GM12878 (cell line): Measurements from ENCODE around the gene GMIP. TPM values are rescaled to one million over a fixed set of nuclear protein-coding genes. Genes with fewer than 3 reads are reported as not detected.

Experiments used
- ATAC-seq: fragments of 200-7000 bp; cut with Tn5 transposase; 3 replicates; pipeline ENCODE4 v1.9.1; 2020; ENCODE audit warnings: mild to moderate bottlenecking, moderate library complexity
- BruUV-seq: library from RNA; stranded (reverse); fragments of 400-500 nt; replicated peaks from 2 replicates; lab custom pipeline; 2021; lab: Mats Ljungman, UMichigan
- CTCF ChIA-PET: fragments of 300-600 bp; sonication (Branson Sonifier 250); formaldehyde crosslinking; extraction: SDS; loops from one replicate; lab custom pipeline; 2021; ENCODE audit warnings: inconsistent platforms; lab: Yijun Ruan, JAX
- POLR2A ChIA-PET: fragments of 350-600 bp; formaldehyde crosslinking; extraction: SDS; loops from one replicate; lab custom pipeline; 2021; ENCODE audit warnings: inconsistent platforms; lab: Charles Lee
- RAD21 ChIA-PET: fragments of 300-600 bp; sonication (Branson Sonifier 250); formaldehyde crosslinking; loops from one replicate; lab custom pipeline; 2023; ENCODE audit warnings: antibody characterized with exemption; ENCODE audit not compliant: unreplicated experiment; lab: Charles Lee
- SMC1A ChIA-PET: fragments of 300-600 bp; sonication (Branson Sonifier 250); formaldehyde crosslinking; loops from one replicate; lab custom pipeline; 2023; ENCODE audit not compliant: unreplicated experiment, uncharacterized antibody; lab: Charles Lee
- DNase-seq: peaks from one replicate; pipeline ENCODE4 v3.0.0-alpha.2; 2011; ENCODE audit warnings: low read depth, low spot score
- FAIRE-seq: peaks from 3 replicates; lab custom pipeline; 2011; peaks lifted over from hg19 to GRCh38; lab: Jason Lieb, UNC
- H2AFZ ChIP-seq: 2 replicates; pipeline ENCODE4 v1.6.0; 2011; ENCODE audit warnings: low read depth, low read length, control low read depth; ENCODE audit not compliant: control insufficient read depth
- H3K27ac ChIP-seq: 2 replicates; pipeline ENCODE4 v1.5.1; 2011; ENCODE audit warnings: control low read depth; ENCODE audit not compliant: control insufficient read depth, insufficient read depth
- H3K27me3 ChIP-seq, 2 experiments: replicated peaks in 1 of 2; 2 replicates each; pipeline versions ENCODE4 v1.6.0 to v1.6.1; 2011; ENCODE audit warnings: low read length in 1 of 2; ENCODE audit not compliant: control insufficient read depth in 2 of 2, insufficient read depth in 2 of 2
- H3K36me3 ChIP-seq, 2 experiments: 2 replicates each; pipeline ENCODE4 v1.5.1; 2011; ENCODE audit warnings: low read length in 1 of 2; ENCODE audit not compliant: control insufficient read depth in 2 of 2, insufficient read depth in 2 of 2
- H3K4me1 ChIP-seq: 2 replicates; pipeline ENCODE4 v1.6.1; 2011; ENCODE audit warnings: mild to moderate bottlenecking, low read length, moderate library complexity, mixed read lengths; ENCODE audit not compliant: control insufficient read depth, insufficient read depth
- H3K4me2 ChIP-seq: 2 replicates; pipeline ENCODE4 v1.6.0; 2011; ENCODE audit warnings: control low read depth; ENCODE audit not compliant: control insufficient read depth, insufficient read depth
- H3K4me3 ChIP-seq: fragments of 200-600 bp; sonication (generic); 2 replicates; pipeline ENCODE4 v1.5.1; 2016
- H3K79me2 ChIP-seq: 2 replicates; pipeline ENCODE4 v1.6.0; 2011; ENCODE audit warnings: low read length; ENCODE audit not compliant: control insufficient read depth, insufficient read depth
- H3K9ac ChIP-seq: 2 replicates; pipeline ENCODE4 v1.8.0; 2011; ENCODE audit warnings: low read length, control low read depth, mixed read lengths; ENCODE audit not compliant: control insufficient read depth, insufficient read depth
- H3K9me3 ChIP-seq: replicated peaks from 3 replicates; pipeline ENCODE4 v1.5.1; 2011; ENCODE audit warnings: mild to moderate bottlenecking, low read length; ENCODE audit not compliant: control insufficient read depth, insufficient read depth
- H4K20me1 ChIP-seq: 2 replicates; pipeline ENCODE4 v1.6.0; 2011; ENCODE audit not compliant: control insufficient read depth, insufficient read depth
- BRCA1 ChIP-seq: IDR thresholded peaks from 2 replicates; pipeline ENCODE4 v1.6.1; 2011; ENCODE audit warnings: low read depth, low read length, improper control_type of control experiment
- CHD2 ChIP-seq: IDR thresholded peaks from 2 replicates; pipeline ENCODE4 v1.6.1; 2011; ENCODE audit warnings: low read depth, low read length, improper control_type of control experiment, borderline replicate concordance
- CREM ChIP-seq: IDR thresholded peaks from 2 replicates; pipeline ENCODE4 v1.6.1; 2014; ENCODE audit warnings: antibody characterized with exemption, low read depth
- EZH2 ChIP-seq: IDR thresholded peaks from 2 replicates; pipeline ENCODE4 v1.6.1; 2012; ENCODE audit warnings: low read depth, mild to moderate bottlenecking, control low read depth, inconsistent platforms, low read length, borderline replicate concordance; ENCODE audit not compliant: control insufficient read depth
- GABPA ChIP-seq: IDR thresholded peaks from 2 replicates; pipeline ENCODE4 v1.6.1; 2014; ENCODE audit warnings: antibody characterized with exemption, low read depth, mild to moderate bottlenecking, inconsistent platforms
- HDGF ChIP-seq: fragments of 450-650 bp; IDR thresholded peaks from 2 replicates; pipeline ENCODE4 v1.6.1; 2016; ENCODE audit warnings: antibody characterized with exemption
- IRF4 ChIP-seq: IDR thresholded peaks from 2 replicates; pipeline ENCODE4 v1.6.1; 2011; ENCODE audit warnings: low read depth, low read length
- JUNB ChIP-seq: IDR thresholded peaks from 2 replicates; pipeline ENCODE4 v1.6.1; 2016; ENCODE audit warnings: antibody characterized with exemption, mild to moderate bottlenecking
- MEF2A ChIP-seq: IDR thresholded peaks from 2 replicates; pipeline ENCODE4 v1.6.1; 2011; ENCODE audit warnings: low read depth, mild to moderate bottlenecking, low read length, moderate library complexity; ENCODE audit not compliant: insufficient read depth
- MTA3 ChIP-seq: IDR thresholded peaks from 2 replicates; pipeline ENCODE4 v1.6.1; 2012; ENCODE audit warnings: low read length, inconsistent platforms, borderline replicate concordance
- NBN ChIP-seq: fragments of 450-650 bp; IDR thresholded peaks from 2 replicates; pipeline ENCODE4 v1.6.1; 2016
- RELA ChIP-seq: fragments of 450-650 bp; IDR thresholded peaks from 2 replicates; pipeline ENCODE4 v1.8.0; 2014; ENCODE audit warnings: borderline replicate concordance; ENCODE audit not compliant: partially characterized antibody
- RELB ChIP-seq: fragments of 450-650 bp; IDR thresholded peaks from 2 replicates; pipeline ENCODE4 v1.6.1; 2017; ENCODE audit warnings: low read depth, mild to moderate bottlenecking, moderate library complexity
- SIN3A ChIP-seq: IDR thresholded peaks from 2 replicates; pipeline ENCODE4 v1.6.1; 2012; ENCODE audit warnings: low read depth, low read length, improper control_type of control experiment
- SUPT20H ChIP-seq: IDR thresholded peaks from 2 replicates; pipeline ENCODE4 v1.6.1; 2011; ENCODE audit warnings: low read depth, mild to moderate bottlenecking, low read length, moderate library complexity, borderline replicate concordance; ENCODE audit not compliant: control insufficient read depth
- WGBS: methylation state at CpG from one replicate; pipeline ENCODE4 v1.1.6; 2016; ENCODE audit warnings: low lambda C conversion rate; ENCODE audit not compliant: insufficient replicate concordance, insufficient coverage; ENCODE audit errors: missing lambda C conversion rate; 5-methylcytosine and 5-hydroxymethylcytosine counted together
- in situ Hi-C: fragments of 300-500 bp; cut with MboI; formaldehyde crosslinking; loops from 9 replicates; pipeline ENCODE4 v1.14.3; 2018; ENCODE audit warnings: mixed read lengths
- intact Hi-C: fragments of 100-400 bp; cut with micrococcal nuclease; formaldehyde crosslinking; loops from one replicate; pipeline ENCODE4 v1.14.2; 2022; ENCODE audit not compliant: unreplicated experiment
- polyA plus RNA-seq, 11 experiments: library from polyadenylated mRNA; depleted of rRNA in 4 of 11; unstranded in 6 of 11; stranded (reverse) in 5 of 11; fragments of >200 nt; fragmentation: Nextera tagmentation in 4 of 11; fragmentation: Illumina TruSeq in 1 of 11; extraction: Ambion mirVana in 4 of 11; extraction: Trizol in 1 of 11; gene quantifications; 1 replicate in 1 of 11; 2 replicates in 10 of 11; pipeline versions ENCODE4 v1.2.1 to v1.2.3, GENCODE V29; 2011 to 2016; ENCODE audit warnings: inconsistent platforms in 2 of 11, missing spikeins in 2 of 11, low read depth in 1 of 11
- total RNA-seq, 4 experiments: library from RNA; depleted of rRNA in 3 of 4; stranded (reverse); fragments of >200 nt in 3 of 4; fragmentation: Illumina TruSeq in 1 of 4; extraction: Trizol in 1 of 4; gene quantifications; 2 replicates each; pipeline versions ENCODE4 v1.2.1 to v1.2.3, GENCODE V29; 2013 to 2021

The GMIP gene
- total and polyA plus RNA-seq, 10 of the 15 experiments (the other 5 are each of a cell fraction or from before 2014, with no cell fraction given), result 1.5 to 63.5 (median 22.3) TPM

DNA sequence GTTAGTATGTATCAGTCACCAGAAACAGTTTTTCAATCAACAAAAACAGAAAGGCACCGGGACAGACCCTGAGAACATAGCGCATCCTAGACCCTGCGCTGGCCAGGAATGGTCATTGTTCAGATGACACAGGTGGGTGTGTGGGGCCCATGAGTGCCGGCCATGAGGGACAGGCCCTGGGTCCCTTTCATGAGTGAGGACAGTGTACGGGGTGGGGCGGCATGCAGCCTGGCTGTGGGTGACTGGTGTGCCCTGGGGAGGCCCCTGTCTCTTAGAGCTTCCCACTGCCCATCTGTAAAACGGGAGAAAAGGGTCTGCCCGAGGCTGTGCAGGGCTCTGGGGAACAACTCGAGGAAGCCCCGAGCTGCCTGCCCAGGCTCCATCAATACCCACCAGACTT is 50.8 kb downstream of the GMIP start:
- no peak for ATAC-seq
- Histone ChIP-seq H2AFZ (no peak overlapping the region), H4K20me1 (no peaks in the 10 kb centered on the region)
- no peak for TF ChIP-seq BRCA1
- TF ChIP-seq NBN, result no peak
- TF ChIP-seq, all 136 proteins: peak for 0
- Histone ChIP-seq H3K79me2 (no peaks in the 10 kb centered on the region; the same call in 1 of the 2 replicates), H3K27ac (no peak overlapping the region), H3K9ac (no peak overlapping the region), H3K9me3 (no peaks in the 10 kb centered on the region), H3K4me2 (no peak overlapping the region), H3K4me3 (no peak overlapping the region), H3K4me1 (peaks cover 32% of the 10 kb centered on the region), H3K36me3 (peaks cover 0 to 8% of the 10 kb centered on the region in 2 experiments; a peak in 2 of 4 replicates), H3K27me3 (no peaks in the 10 kb centered on the region)
- DNase-seq (no peak), FAIRE-seq (no peak)
- in situ Hi-C loops (no loop called here), intact Hi-C loops (no loop called here)
- SMC1A ChIA-PET, result interaction anchor here (0.8 to 2.3 kb wide), 3 partner anchors 20 to 646 kb away, joined by 3 to 7 read pairs (median 4); no protein-coding TSS in a partner anchor
- POLR2A ChIA-PET, result interaction anchor here (3.1 kb wide), 1 partner anchor 9 kb away, joined by 23 read pairs; no protein-coding TSS in a partner anchor
- CTCF ChIA-PET, result interaction anchor here (0.6 kb wide), 1 partner anchor 20 kb away, joined by 3 read pairs; no protein-coding TSS in a partner anchor
- whole genome bisulfite sequencing, result 65% methylated on average over 10 of the region's 10 CpGs
- no TSS peak for BruUV-seq
- RAD21 ChIA-PET, result interaction anchor here (2.1 kb wide), 1 partner anchor 38 kb away, joined by 7 read pairs; no protein-coding TSS in a partner anchor

DNA sequence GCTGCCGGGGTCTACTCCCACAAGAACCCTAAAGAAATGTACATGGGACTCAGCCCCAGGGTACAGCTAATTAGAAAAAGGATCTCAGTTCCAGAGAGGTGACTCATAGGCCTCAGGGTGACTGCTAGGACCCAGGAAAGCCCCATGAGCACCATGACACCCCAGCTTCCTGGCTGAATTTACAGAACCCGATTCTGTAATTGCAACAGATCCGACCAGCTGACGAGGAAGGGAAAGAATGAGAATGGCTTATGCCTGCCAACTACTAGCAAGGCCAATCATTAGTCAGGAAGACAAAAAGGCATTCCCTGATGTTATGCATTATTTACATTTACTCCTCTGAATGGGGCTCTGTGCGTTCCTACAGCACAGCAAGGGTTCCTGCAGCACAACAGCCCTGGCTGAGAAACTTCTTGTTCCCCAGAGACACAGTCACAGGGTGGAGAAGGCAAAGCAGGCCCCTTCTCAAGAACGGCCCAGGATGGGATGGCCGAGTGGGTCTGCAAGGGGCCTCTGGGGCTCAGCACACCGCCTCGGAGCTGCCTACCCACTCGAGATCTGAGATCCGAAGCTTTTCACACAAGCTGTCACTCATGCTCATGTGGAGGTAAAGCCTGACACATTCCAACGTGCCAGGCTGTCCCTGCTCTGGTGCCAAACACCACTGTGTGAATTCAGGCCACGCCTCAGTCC is 52.2 kb downstream of the GMIP start:
- ChIA-PET CTCF (interaction anchor here (0.7 to 4.0 kb wide), 6 partner anchors 11 to 192 kb away, joined by 3 to 13 read pairs (median 3); partner anchors contain the start of gene GMIP), RAD21 (interaction anchor here (0.6 to 2.1 kb wide), 9 partner anchors 11 to 93 kb away, joined by 3 to 14 read pairs (median 3); no protein-coding TSS in a partner anchor), POLR2A (interaction anchor here (0.6 to 3.1 kb wide), 9 partner anchors 11 to 71 kb away, joined by 3 to 23 read pairs (median 5); partner anchors contain the start of gene GMIP), SMC1A (interaction anchor here (0.6 to 2.3 kb wide), 15 partner anchors 11 to 226 kb away, joined by 3 to 8 read pairs (median 4); no protein-coding TSS in a partner anchor)
- H3K36me3 ChIP-seq, result peaks cover 0 to 8% of the 10 kb centered on the region in 2 experiments; a peak in 2 of 4 replicates
- FAIRE-seq (peak; percentile 81), ATAC-seq (peak; percentile 94), DNase-seq (peak; percentile 84)
- peak overlapping the region; percentile 86 for H3K27ac ChIP-seq
- no peaks in the 10 kb centered on the region for H3K9me3 ChIP-seq
- H3K4me1 ChIP-seq, result peaks cover 22% of the 10 kb centered on the region
- H3K4me3 ChIP-seq, result no peak overlapping the region
- no peaks in the 10 kb centered on the region for H3K27me3 ChIP-seq
- in situ Hi-C loops (no loop called here), intact Hi-C loops (no loop called here)
- peak overlapping the region; percentile 66 for H3K9ac ChIP-seq
- no peaks in the 10 kb centered on the region; the same call in 1 of the 2 replicates for H3K79me2 ChIP-seq
- peak overlapping the region; percentile 50 for H3K4me2 ChIP-seq
- peak overlapping the region; percentile 86 for H2AFZ ChIP-seq
- no peaks in the 10 kb centered on the region for H4K20me1 ChIP-seq
- WGBS, result 3% methylated on average over 13 of the region's 13 CpGs
- BruUV-seq, result TSS peak; percentile 93
- TF ChIP-seq RELA (peak; percentile 36), CREM (peak; percentile 48), JUNB (peak; percentile 61; the same call in 1 of the 2 replicates), RELB (peak; percentile 94), EZH2 (no peak), IRF4 (no peak), MTA3 (peak; percentile 48; the same call in 1 of the 2 replicates), GABPA (no peak), MEF2A (no peak), SUPT20H (no peak), CHD2 (no peak; the same call in 1 of the 2 replicates), SIN3A (no peak), HDGF (no peak; the same call in 1 of the 2 replicates)
